Adrenal gland (tissue), 5 donors: ENCODE results near the gene ACBD6.

ENCODE experiments used
- POLR2A ChIP-seq, 2 donors: fragments of 450-650 bp; IDR thresholded peaks; one replicate each; pipeline ENCODE4 v1.6.1; 2017; ENCODE audit warnings: antibody characterized with exemption in 2 of 2, mild to moderate bottlenecking in 2 of 2, moderate library complexity in 1 of 2
- TF ChIP-seq, protein P1 (sequence below), 6 experiments: fragments of 450-650 bp in 4 of 6; fragments of 200-600 bp in 2 of 6; sonication (generic) in 1 of 6; IDR thresholded peaks; 1 replicate in 5 of 6; 2 replicates in 1 of 6; pipeline versions ENCODE4 v1.5.1 to v1.8.0; 2016 to 2021; ENCODE audit warnings: antibody characterized with exemption in 6 of 6, mild to moderate bottlenecking in 2 of 6, moderate library complexity in 1 of 6
- donor health status: DM: no; HTN: no; CAD: no.

DNA sequence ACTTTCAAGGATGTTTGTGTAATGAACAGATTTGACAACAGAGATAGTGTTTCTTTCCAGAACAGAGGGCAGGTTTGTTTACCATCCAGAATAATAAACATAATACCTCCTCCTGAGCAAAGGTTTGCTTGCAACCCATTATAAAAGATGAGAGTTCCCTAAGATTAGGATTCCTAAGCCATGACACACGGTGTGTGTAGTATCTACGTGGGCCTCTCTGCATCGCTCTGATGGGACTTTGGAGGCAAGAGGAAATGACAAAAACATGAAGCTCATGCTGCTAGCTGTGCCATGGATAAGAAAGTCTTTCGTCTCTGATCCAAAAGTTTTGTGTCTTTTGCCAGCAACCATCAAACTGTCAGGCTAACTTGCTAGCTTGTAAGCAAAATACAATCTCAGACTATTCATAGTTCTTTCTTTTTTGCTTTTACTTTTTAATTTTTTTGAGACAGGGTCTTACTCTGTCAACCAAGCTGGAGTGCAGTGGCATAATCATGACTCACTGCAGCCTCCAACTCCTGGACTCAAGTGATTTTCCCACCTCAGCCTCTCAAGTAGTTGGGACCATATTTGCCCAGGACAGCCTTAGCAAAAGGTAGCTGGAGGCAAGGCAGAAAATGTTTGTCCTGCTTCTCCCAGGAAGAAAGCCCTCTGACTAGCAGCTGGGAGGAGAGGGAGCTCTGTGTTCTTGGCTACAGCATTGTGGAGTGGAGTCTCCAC is 191.2 kb downstream of the ACBD6 start:
- TF ChIP-seq, protein P1, sequence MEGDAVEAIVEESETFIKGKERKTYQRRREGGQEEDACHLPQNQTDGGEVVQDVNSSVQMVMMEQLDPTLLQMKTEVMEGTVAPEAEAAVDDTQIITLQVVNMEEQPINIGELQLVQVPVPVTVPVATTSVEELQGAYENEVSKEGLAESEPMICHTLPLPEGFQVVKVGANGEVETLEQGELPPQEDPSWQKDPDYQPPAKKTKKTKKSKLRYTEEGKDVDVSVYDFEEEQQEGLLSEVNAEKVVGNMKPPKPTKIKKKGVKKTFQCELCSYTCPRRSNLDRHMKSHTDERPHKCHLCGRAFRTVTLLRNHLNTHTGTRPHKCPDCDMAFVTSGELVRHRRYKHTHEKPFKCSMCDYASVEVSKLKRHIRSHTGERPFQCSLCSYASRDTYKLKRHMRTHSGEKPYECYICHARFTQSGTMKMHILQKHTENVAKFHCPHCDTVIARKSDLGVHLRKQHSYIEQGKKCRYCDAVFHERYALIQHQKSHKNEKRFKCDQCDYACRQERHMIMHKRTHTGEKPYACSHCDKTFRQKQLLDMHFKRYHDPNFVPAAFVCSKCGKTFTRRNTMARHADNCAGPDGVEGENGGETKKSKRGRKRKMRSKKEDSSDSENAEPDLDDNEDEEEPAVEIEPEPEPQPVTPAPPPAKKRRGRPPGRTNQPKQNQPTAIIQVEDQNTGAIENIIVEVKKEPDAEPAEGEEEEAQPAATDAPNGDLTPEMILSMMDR (IDR thresholded peaks at IDR 0.05): no peak
- no peak for TF ChIP-seq POLR2A (IDR thresholded peaks at IDR 0.05)
